SK-N-SH treated with all-trans-retinoic acid at 6 μM for 48 hours (cell line): Measurements from ENCODE around the gene FAM89B.

Experiments used
- CREB5 ChIP-seq: fragments of 250-450 bp; sonication (Bioruptor Pico); IDR thresholded peaks from 2 replicates; pipeline ENCODE4 v1.5.1; 2020; ENCODE audit warnings: low read depth, mild to moderate bottlenecking, moderate library complexity
- POU6F1 ChIP-seq: fragments of 250-450 bp; sonication (Bioruptor Pico); IDR thresholded peaks from 2 replicates; pipeline ENCODE4 v1.8.0; 2021; ENCODE audit warnings: low read depth, mild to moderate bottlenecking, moderate library complexity, borderline replicate concordance
- ZFP3 ChIP-seq: fragments of 250-450 bp; sonication (Bioruptor Pico); IDR thresholded peaks from 2 replicates; pipeline ENCODE4 v1.5.0; 2020; ENCODE audit warnings: mild to moderate bottlenecking, moderate library complexity
- TF ChIP-seq, protein P1 (sequence below): fragments of 250-450 bp; sonication (Bioruptor Pico); IDR thresholded peaks from 2 replicates; pipeline ENCODE4 v1.8.0; 2020; ENCODE audit warnings: mild to moderate bottlenecking, moderate library complexity, borderline replicate concordance

GRCh38 chr11:65613091-65613928 is 41.0 kb downstream of the FAM89B start:
- TF ChIP-seq, protein P1, sequence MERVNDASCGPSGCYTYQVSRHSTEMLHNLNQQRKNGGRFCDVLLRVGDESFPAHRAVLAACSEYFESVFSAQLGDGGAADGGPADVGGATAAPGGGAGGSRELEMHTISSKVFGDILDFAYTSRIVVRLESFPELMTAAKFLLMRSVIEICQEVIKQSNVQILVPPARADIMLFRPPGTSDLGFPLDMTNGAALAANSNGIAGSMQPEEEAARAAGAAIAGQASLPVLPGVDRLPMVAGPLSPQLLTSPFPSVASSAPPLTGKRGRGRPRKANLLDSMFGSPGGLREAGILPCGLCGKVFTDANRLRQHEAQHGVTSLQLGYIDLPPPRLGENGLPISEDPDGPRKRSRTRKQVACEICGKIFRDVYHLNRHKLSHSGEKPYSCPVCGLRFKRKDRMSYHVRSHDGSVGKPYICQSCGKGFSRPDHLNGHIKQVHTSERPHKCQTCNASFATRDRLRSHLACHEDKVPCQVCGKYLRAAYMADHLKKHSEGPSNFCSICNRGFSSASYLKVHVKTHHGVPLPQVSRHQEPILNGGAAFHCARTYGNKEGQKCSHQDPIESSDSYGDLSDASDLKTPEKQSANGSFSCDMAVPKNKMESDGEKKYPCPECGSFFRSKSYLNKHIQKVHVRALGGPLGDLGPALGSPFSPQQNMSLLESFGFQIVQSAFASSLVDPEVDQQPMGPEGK (CRISPR knock-in tag), result no peak
- no peak for TF ChIP-seq CREB5
- no peak for TF ChIP-seq ZFP3 (CRISPR knock-in tag)
- TF ChIP-seq POU6F1 (CRISPR knock-in tag), result no peak
